HG03469 (cell line): ENCODE data around the gene PRSS8.

Source experiments
- ATAC-seq: cut with Tn5 transposase; IDR thresholded peaks from one replicate; pipeline ENCODE4 v1.9.1; 2021; ENCODE audit warnings: mild to moderate bottlenecking, moderate library complexity, moderate number of reproducible peaks; ENCODE audit not compliant: unreplicated experiment

The PRSS8 gene

GRCh38 chr16:31130336-31130891, 5.1 kb downstream of the PRSS8 start:
- no peak for ATAC-seq

- ATAC-seq: no peak
Observed at GRCh38 chr16:31129568-31130335, 5.8 kb downstream of the PRSS8 start.

DNA sequence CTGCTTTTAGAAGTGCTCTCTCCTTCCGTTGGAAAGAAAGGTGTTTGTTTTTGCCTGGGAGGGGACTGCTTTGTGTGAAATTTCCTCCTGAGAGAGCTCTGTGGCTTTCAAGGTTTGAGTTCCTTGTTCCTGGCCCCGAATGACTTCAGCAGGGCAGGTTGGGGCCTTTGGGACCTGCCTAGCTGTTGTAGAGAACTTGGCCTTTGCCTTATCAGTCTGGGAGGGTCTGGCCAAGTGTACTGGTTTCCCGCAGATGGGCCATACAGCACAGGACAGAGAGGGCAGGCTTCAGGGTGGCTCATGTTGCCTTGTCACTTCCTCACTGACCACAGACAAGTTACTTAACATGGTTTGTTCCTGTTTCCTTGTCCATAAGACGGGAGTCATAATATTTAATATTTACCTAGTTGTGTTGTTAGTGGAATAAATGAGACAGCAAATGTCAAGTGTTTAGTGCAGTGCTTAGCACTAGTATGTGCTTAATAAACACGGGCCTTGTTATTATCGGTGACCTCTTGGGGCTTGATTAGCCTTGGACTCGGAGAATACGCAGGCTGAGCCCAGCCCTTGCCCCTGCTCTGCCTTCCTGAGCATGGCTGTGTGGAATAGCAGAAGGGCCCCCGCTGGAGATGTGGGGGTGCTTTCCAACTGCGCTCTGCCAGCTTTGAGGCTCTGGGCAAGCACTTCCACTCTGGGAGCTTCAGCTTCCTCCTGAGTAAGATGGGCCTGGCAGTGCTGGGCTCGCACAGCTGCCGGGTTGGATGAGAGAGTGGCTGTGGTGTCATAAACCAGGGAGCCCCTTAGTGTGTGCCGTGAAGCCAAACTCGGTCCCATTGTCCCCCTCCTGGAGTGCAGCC, 6.6 kb downstream of the PRSS8 start:
- no peak for ATAC-seq

- ATAC-seq: no peak
Observed at GRCh38 chr16:31127182-31127581, 8.3 kb downstream of the PRSS8 start.

GRCh38 chr16:31125844-31126243, 9.7 kb downstream of the PRSS8 start:
- no peak for ATAC-seq

GRCh38 chr16:31120129-31120528, 15.4 kb downstream of the PRSS8 start:
- no peak for ATAC-seq

GRCh38 chr16:31118223-31119155, 17.0 kb downstream of the PRSS8 start:
- no peak for ATAC-seq

DNA sequence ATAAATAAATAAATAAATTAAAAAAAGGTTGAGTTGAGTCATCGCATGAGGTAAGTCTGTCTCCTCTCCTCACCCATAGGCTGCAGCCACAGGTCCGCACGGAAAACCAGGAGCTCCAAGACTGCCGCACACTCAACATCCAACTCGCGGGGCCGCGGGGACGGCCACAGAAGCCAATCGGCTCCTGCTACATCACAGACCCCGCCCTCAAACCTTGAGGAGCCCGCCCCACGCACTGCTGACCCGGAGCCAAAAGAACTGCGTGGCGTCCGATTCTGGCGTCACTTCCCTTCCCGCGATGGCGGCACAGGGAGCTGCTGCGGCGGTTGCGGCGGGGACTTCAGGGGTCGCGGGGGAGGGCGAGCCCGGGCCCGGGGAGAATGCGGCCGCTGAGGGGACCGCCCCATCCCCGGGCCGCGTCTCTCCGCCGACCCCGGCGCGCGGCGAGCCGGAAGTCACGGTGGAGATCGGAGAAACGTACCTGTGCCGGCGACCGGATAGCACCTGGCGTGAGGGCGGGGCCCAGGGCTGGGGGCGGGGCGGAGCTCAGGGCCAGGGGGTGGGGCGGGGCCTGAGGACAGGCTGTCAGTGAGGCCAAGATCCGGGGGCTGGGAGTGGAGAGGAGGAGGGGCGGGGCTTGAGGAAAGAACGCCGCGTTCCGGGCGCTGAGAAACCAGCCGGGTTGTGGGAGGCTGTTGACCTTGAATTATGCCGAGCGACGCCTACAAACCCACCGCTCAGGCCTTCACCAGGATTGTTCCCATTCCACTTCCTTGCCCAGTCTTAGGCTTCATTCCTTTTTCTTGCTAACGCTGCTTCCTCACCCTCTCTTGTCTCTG, 17.9 kb downstream of the PRSS8 start, which contains the start of gene KAT8:
Gene KAT8, plus strand, starts transcription at position 281 of the 839 bp plus-strand sequence. Its CDS starts 18 bp downstream, at position 299.
- ATAC-seq: peak; percentile 71

GRCh38 chr16:31114468-31114867, 21.1 kb downstream of the PRSS8 start:
- ATAC-seq: no peak

DNA sequence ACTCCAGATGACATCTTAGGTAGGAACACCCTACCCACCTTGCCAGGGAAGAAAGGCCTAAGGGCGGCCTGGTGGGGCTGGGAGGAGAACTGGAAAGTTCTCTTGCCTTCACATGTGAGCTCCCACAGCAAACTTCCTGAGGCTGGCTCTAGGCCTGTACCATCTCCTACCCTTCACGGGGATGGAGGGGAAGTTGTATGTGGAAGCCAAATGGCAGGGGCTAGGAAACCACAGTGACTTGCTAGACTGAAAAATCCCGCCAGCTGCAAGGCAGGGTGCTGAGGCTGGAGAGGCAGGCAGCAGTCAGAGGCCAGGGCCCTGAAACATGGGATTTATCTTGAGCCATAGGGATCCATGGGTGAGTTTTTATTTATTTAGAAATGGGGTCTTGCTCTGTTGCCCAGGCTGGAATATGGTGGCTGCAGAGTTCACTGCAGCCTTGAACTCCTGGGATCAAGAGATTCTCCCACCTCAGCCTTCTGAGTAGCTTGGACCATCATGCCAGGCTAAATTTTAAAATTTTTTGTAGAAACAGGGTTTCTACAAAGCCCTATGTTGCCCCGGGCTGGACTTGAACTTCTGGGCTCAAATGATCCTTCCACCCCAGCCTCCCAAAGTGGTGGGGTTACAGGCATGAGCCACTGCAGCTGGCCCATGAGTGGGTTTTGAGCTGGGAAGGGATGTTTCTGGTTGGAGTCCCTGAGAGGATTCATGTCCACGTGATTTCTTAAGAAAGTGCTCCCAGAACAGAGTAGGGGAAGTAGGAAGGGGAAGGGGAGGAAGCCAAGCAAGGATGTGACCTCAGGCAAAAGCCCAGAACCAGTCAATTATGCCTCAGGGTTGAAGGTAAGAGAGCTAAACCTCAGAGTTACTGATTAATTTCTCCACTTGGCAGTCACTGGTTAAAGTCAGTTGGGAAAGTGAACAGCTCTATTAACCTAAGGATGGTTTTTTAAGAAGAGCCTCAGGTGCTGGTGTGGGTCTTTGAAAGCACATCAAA, 22.1 kb downstream of the PRSS8 start:
- no peak for ATAC-seq

GRCh38 chr16:31112711-31113110, 22.8 kb downstream of the PRSS8 start:
- ATAC-seq: no peak

- no peak for ATAC-seq
Observed at GRCh38 chr16:31111881-31112466, 23.6 kb downstream of the PRSS8 start.

DNA sequence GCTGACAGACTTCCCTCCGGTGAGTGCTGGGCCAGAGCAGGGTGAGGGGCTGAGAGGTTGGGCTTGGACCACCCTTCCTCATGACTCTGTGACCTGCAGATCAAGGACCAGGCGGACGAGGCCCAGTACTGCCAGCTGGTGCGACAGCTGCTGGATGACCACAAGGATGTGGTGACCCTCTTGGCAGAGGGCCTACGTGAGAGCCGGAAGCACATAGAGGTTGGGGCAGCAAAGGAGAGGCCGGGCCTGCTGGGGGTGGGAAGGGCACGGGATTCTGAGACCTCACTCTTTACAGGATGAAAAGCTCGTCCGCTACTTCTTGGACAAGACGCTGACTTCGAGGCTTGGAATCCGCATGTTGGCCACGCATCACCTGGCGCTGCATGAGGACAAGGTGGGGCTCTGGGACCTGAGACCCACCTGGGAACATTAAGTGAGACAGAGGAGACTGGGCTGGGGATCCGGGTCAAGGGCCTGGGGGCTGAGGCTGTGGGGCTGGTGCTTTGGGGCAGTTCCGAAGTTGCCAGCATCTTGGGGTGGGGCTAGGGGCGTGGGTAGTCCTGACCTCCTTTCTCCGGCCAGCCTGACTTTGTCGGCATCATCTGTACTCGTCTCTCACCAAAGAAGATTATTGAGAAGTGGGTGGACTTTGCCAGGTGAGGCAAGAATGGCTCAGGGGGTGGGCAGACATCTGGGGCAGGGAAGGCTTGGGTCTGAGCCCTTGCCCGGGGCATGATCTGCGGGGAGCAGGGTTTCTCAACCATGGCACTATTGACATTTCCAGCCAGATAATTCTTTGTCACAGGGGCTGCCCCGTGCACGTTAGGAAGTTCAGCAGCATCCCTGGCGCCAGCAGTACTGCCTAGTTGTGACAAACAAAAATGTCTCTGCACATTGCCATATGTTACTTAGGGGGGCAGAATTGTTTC, 25.2 kb downstream of the PRSS8 start:
- ATAC-seq: no peak

DNA sequence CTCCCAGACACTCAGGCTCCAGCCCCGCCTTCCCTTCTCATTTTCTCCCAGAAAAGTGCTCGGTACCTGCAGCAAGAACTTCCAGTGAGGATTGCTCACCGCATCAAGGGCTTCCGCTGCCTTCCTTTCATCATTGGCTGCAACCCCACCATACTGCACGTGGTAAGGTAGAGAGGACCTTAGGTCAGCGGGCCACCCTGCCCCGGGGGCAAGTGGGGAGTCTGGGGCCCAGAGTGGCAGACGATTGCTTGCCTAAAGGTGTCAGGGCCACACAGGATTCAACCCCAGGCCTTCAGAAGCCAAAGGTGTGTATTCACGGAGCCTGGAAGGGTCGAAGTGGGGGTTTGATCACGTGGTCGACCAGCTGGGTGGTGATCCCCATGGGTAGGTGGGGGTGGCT, 25.9 kb downstream of the PRSS8 start:
- no peak for ATAC-seq

- no peak for ATAC-seq
Observed at GRCh38 chr16:31108794-31109558, 26.6 kb downstream of the PRSS8 start.
